Measurements from ENCODE around the gene RRAGC.

The RRAGC gene

DNA sequence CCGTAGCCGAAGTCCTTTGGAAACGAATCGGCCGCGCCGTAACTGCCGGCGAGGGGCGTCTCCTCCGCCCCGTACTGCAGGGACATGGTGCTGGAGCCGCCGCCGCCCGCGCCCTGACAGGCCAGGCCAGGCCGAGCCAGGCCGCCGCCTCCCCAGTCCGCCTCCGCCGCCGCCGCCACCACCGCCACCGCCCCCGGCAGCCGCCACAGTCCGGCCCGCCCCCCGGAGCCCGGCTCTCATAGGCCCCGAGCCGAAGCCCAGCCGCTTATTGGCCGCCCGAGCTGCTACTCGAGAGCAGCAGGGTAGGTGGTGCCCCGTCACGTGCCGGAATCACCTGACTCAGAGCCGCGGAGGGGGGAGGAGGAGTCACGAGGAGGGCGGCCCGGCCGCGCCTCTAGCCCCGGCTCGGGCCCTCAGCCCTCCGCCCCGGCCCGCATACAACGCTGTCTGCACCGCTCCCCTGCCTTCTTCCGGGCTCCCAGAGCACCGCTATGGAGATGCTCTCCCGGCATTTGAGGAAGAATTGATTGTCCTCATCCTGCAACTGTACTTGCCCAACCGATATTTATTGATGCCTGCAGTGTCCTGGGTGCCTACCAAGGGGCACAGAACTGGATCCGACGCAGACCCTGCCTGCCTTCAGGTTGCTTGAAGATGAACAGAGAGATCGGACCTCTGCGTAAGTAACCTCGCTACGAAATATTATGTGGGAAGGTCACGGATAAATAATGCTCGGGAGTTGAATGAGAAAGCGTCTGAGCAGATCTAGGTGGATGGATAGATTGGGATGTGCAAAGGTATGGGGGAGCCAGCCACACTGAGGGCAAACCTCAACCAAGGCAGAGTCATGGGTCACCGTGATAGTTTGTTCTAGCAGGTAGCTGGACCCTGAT, at the start of gene RRAGC:
TSS of gene RRAGC (minus strand) at position 212 of the 893 bp plus-strand sequence. CDS start at position 86, 126 bp downstream.
- ATAC-seq, result peak; percentile 98

GRCh38 chr1:38908821-38909220, 49.2 kb upstream of the RRAGC start:
- TF ChIP-seq ESRRG (CRISPR knock-in tag; IDR thresholded peaks at IDR 0.05) (no peak), ZNF70 (CRISPR knock-in tag; IDR thresholded peaks at IDR 0.05) (no peak), PATZ1 (CRISPR knock-in tag; IDR thresholded peaks at IDR 0.05; ENCODE audit: borderline replicate concordance) (no peak), TSHZ2 (CRISPR knock-in tag; IDR thresholded peaks at IDR 0.05) (no peak), ZC3H10 (CRISPR knock-in tag; IDR thresholded peaks at IDR 0.05) (no peak)

More for the DNA sequence above, at the start of gene RRAGC:
- TF ChIP-seq RARB (CRISPR knock-in tag; IDR thresholded peaks at IDR 0.05) (no peak), ARNTL (CRISPR knock-in tag; IDR thresholded peaks at IDR 0.05; ENCODE audit: borderline replicate concordance, low read depth) (peak; percentile 88; the same call in 1 of the 2 replicates), ZNF70 (CRISPR knock-in tag; IDR thresholded peaks at IDR 0.05) (no peak)

DNA sequence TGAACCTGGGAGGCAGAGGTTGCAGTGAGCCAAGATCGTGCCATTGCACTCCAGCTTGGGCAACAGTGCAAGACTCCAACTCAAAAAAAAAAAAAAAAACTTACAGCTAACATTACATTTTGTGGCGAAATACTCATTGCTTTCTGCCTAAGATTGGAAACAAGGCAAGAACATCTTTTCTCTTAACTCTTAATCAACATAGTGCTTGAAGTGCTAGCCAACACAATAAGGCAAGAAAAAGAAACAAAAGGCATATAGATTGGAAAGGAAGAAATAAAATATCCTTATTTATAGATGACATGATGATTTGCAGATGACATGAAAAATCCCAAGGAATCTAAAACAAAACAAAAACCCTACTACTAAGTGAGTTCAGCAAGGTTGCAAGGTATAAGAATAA, 46.4 kb upstream of the RRAGC start:
- TF ChIP-seq ISL1 (CRISPR knock-in tag; IDR thresholded peaks at IDR 0.05) (no peak), ESRRG (CRISPR knock-in tag; IDR thresholded peaks at IDR 0.05) (no peak), ZNF565 (CRISPR knock-in tag; conservative IDR thresholded peaks at IDR 0.05; ENCODE audit: low read depth) (no peak), ZFP30 (CRISPR knock-in tag; IDR thresholded peaks at IDR 0.05) (no peak), CSRNP3 (CRISPR knock-in tag; IDR thresholded peaks at IDR 0.05) (no peak), GLIS3 (CRISPR knock-in tag; IDR thresholded peaks at IDR 0.05) (no peak), OSR1 (CRISPR knock-in tag; IDR thresholded peaks at IDR 0.05) (no peak), TOX (CRISPR knock-in tag; IDR thresholded peaks at IDR 0.05; ENCODE audit: borderline replicate concordance) (no peak), ZNF70 (CRISPR knock-in tag; IDR thresholded peaks at IDR 0.05) (no peak), SNAI2 (CRISPR knock-in tag; IDR thresholded peaks at IDR 0.05) (no peak), BACH2 (CRISPR knock-in tag; IDR thresholded peaks at IDR 0.05; ENCODE audit: borderline replicate concordance) (no peak), ARNTL (CRISPR knock-in tag; IDR thresholded peaks at IDR 0.05; ENCODE audit: borderline replicate concordance, low read depth) (no peak), CSDC2 (CRISPR knock-in tag; IDR thresholded peaks at IDR 0.05) (no peak), PPARA (CRISPR knock-in tag; IDR thresholded peaks at IDR 0.05; ENCODE audit: borderline replicate concordance) (no peak), TSHZ2 (CRISPR knock-in tag; IDR thresholded peaks at IDR 0.05) (no peak)
- TF ChIP-seq, protein P1, sequence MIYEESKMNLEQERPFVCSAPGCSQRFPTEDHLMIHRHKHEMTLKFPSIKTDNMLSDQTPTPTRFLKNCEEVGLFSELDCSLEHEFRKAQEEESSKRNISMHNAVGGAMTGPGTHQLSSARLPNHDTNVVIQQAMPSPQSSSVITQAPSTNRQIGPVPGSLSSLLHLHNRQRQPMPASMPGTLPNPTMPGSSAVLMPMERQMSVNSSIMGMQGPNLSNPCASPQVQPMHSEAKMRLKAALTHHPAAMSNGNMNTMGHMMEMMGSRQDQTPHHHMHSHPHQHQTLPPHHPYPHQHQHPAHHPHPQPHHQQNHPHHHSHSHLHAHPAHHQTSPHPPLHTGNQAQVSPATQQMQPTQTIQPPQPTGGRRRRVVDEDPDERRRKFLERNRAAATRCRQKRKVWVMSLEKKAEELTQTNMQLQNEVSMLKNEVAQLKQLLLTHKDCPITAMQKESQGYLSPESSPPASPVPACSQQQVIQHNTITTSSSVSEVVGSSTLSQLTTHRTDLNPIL (CRISPR knock-in tag; IDR thresholded peaks at IDR 0.05; ENCODE audit: low read depth), result no peak
- no peak for ATAC-seq

More at GRCh38 chr1:38908821-38909220, 49.2 kb upstream of the RRAGC start:
- no peak for ATAC-seq
